Stimulated activated CD8-positive, alpha-beta memory T cell treated with anti-CD3 and anti-CD28 coated beads, Interleukin-7, amount 100 ng/mL, for 24 hours (primary cell): Measurements from ENCODE around the gene PLCL1.
"Not testable (repeated sequence)": the region's sequence is repeated elsewhere in the genome, so short reads cannot be mapped to it uniquely, and the experiment has no call there.

Experiments
- DNase-seq: peaks from one replicate; pipeline ENCODE4 v3.0.0-alpha.2; 2020; ENCODE audit warnings: low read depth

Gene PLCL1

DNA sequence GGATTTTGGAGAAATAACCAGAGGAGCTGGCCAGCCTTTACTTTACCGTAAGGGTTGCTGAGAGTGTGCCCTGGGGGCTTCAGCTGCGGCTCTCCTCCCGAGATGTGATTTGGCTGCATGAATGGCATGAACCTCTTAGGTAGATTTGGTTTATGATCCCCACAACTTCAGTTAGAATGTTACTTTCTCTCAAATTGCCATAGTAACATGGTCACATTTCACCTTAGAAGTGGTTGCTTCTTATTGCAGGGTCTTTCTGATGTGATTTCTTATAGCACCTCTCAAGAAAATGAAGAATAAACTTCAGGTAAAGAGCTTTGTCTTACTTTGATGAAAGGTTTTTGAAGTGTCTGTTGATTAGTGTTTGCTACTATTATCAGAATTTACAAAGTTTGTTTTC is 5.6 kb downstream of the PLCL1 start:
- no peak for DNase-seq

DNA sequence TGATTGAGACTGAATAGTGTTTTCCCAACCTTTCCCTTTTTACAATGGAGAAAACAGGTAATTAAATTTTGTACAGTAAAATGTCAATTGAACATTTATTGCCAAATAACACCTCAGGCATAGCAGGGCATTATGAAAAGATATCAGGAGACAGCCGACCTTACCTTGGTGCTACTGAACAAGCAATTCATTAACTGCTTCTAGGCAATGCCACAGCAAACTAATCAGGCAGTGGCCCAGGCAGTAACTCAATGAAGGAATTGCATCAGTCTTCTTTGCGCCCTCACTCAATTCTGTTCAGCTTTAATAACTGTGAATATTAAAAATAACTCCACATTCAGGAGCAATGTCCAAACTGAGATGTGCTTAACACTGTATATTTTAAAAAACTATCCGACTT is 6.1 kb downstream of the PLCL1 start:
- no peak for DNase-seq

- DNase-seq = no peak
Observed at GRCh38 chr2:197813093-197813787, 8.8 kb downstream of the PLCL1 start.

DNA sequence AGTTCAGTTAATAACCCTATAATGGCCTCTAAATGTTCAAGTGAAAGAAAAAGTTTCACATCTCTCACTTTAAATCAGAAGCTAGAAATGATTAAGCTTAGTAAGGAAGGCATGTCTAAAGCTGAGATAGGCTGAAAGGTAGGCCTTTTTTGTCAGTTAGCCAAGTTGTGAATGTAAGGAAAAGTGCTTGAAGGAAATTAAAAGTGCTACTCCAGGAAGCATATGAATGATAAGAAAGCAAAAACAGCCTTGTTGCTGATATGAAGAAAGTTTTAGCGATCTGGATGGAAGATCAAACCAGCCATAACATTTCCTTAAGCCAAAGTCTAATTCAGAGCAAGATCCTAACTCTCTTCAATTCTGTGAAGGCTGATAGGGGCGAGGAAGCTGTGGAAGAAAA is 10.1 kb downstream of the PLCL1 start:
- no peak for DNase-seq

DNA sequence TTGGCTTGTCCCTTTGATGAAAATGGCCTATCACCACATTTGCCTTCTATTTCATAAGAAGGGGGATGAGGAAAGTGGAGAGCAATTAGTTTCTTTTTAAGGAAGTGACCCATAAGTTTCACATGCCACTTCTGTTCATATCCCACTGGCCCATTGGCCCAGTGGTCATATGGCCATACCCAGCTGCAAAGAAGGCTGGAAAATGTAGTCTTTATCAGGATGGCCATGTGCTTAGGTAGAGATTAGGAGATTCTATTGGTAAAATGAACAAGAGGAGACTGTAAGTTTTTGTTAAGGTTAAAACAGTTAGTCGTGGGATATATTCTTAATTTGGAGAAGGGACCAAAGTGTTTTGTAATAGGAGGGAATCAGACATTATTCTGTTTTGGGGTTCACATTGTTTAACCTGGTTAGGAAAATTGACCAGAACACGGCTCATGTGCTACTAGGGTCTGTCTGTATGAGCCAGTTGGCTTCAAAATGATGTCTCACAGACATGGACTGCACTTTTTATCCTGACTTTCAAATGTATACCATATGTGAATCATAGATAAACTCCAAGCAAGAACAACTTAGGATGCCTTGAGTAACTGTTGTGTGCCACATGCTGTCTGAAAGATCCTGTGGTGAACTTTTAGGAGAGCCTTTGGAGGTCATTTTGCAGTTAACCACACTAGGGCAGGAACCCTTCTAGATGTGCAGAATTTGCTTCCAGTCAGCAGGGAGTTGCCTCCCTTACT is 17.3 kb downstream of the PLCL1 start:
- DNase-seq = no peak

GRCh38 chr2:197822333-197822732 is 17.9 kb downstream of the PLCL1 start:
- DNase-seq = no peak

DNA sequence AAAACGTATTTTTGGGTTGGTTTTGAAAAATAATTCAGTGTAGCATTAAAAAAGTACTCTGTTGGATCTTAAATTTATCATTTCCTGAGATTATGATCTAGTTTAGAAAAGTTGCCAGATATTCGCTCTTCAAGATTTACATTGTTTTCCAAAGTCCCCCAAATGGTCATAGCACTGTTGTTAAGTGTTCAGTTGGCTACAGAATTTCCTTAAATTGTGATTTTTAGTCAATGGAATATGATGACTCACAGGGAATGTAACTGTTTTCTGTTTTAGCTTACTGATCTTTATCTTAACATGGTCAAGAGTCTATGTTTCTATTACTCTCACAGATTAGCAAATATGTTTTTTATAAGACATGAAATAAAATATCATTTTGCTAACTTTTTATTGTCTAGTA is 23.2 kb downstream of the PLCL1 start:
- no peak for DNase-seq

DNA sequence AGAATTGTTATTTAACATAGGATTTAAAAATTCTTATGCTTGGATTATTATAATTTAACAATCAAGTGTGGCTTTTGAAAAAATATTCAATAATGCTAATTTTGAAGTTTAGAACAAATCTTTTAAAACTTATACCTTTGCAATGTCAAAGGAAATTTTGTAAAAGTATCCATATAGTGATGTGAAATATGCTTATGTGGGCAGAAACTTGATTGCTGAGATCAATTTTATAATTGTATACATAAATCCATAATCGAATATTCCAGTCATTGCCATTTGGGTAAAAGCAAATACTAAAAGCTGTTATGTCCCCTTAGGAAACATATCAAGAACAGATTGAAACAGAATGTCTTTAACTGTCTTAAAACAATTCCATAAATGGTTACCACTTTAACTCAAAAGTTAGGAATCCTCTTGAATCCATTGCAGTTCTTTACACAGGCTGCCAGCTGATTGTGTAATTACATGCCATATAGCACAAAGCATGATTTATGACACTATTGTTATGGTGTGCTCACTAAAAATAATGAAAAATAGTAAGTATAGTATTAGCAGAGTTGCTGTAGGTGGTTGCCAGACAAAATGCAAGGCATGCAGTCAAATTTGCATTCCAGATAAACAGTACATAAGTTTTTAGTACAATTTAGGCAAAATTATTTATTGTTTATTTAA is 24.2 kb downstream of the PLCL1 start:
- no peak for DNase-seq

DNA sequence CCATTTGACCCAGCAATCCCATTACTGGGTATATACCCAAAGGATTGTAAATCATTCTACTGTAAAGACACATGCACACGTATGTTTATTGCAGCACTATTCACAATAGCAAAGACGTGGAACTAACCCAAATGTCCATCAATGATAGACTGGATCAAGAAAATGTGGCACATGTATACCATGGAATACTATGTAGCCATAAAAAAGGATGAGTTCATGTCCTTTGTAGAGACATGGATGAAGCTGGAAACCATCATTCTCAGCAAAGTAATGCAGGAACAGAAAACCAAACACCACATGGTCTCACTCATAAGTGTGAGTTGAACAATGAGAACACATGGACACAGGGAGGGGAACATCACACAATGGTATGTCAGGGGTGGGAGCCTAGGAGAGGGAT is 30.4 kb downstream of the PLCL1 start:
- not testable (repeated sequence) for DNase-seq

- DNase-seq = no peak
Observed at GRCh38 chr2:197835293-197835692, 30.9 kb downstream of the PLCL1 start.

- no peak for DNase-seq
Observed at GRCh38 chr2:197838036-197838435, 33.6 kb downstream of the PLCL1 start.

DNA sequence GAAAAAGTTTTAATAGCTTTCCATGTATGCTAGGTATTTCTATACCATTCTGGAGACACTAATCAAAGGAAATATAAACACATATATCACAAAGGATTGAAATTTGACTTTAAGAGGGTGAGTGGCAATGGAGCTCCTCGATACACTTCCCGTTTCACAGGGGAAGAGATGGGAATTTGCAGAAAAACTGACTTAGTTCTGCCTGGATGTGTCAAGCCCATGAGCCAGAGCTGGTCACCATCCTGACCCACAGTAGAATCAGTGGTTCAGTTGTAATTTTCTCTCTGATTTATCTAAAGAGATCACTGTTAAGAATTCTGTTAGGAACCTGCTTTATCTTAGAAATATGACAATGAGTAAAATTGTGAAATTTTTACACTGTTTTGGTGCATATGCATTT is 34.2 kb downstream of the PLCL1 start:
- DNase-seq = no peak

DNA sequence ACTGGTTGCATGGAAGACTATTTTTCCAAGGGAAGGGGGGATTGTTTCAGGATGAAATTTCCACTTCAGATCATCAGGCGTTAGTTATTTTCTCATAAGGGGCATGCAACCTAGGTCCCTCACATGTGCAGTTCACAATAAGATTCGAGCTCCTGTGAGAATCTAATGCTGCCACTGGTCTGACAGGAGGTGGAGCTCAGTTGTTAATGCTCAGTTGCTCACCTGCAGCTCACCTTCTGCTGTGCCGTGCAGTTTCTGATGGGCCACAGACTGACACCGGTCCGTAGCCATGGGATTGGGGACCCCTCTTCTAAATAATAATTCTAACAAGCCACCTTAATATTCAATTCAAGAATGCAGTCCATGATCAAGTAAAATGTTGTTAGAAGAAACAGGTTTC is 34.9 kb downstream of the PLCL1 start:
- no peak for DNase-seq

- no peak for DNase-seq
Observed at GRCh38 chr2:197839856-197840255, 35.5 kb downstream of the PLCL1 start.

GRCh38 chr2:197846128-197846527 is 41.7 kb downstream of the PLCL1 start:
- no peak for DNase-seq

GRCh38 chr2:197846777-197847176 is 42.4 kb downstream of the PLCL1 start:
- DNase-seq = no peak

- no peak for DNase-seq
Observed at GRCh38 chr2:197847651-197848401, 43.4 kb downstream of the PLCL1 start.

GRCh38 chr2:197848602-197849001 is 44.2 kb downstream of the PLCL1 start:
- DNase-seq = no peak

DNA sequence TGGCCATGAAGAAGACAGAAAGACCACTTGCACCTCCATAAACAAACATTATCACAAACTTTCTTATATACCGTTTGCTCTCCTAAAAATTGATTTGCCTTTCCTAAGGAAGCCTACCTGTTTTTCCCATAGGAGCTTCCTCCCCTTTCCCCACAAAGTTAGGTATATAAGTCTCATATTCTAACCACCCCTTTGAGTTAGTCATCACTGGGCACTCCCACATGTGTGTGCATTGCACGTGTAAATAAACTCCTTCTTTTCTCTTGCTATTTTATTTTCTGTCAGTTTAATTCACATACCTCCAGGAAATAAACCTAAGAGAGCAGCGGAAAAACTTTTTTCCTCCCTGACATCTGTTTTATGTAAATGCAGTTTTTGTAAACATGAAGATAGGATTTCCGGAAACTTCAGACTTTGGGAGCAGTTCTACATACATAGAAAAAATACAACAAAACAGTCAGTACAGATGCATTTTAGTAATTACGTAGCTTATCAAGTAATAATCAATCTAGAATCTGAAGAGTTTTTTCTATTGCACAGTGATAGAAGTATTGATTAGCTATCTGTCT is 46.6 kb downstream of the PLCL1 start:
- no peak for DNase-seq

DNA sequence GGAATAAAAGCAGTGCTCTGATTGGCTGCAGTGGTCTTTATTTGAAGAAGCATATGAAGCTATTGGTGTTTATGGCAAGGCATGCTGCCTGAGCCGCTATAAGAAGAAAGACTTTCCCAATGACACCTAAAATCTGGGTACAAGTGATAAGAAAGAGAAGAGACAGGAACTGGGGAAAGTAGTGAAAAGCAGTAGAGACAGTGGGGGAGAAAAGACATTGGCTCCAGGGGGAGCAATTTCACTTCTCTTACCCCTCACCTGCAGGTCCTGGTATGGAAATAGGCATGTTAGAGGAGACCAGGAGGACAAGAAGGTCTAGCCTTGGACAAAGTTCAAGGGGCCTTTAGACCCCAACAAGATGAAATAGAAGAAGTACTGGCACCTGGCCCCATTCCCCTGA is 47.1 kb downstream of the PLCL1 start:
- no peak for DNase-seq

DNA sequence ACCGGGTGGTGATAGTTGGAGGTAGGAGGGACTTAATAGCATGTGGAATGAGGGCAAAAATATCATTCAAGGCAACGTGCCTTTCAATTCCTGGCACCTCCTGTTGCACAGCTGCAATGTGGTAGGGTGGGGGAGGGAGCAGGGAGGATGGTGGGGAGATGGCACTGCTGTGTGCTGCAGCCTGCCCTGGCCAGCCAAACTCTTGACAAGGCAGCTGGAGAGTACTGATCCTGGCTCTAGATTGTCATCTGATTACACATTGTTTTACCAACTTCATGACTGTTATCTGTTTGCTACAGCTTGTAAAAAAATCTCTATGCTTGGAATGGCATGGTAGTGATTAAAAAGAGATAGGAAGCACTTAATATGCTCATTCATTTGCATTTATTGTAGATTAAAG is 47.7 kb downstream of the PLCL1 start:
- DNase-seq = no peak

DNA sequence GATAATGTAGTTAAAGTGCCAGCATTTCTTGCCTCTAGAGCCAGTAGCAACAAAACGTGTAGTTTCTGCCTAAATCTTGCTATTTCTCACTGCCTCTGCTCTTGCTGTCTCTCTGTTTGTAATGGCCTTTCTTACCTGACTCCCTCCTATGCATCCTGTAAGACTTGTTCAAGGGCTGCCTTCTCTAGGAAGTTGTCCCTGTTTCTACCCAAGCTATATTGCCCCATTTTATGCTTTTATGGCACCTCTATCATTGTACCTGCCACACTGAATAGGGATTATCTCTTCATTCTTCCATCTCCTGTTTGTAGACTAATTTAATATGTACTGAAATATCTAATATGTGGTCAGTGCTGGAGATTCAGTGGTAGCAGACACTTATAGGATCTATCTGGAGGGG is 49.2 kb downstream of the PLCL1 start:
- DNase-seq = no peak
